HG02571 (cell line): ENCODE data around the gene MYO1E.
"Not testable (repeated sequence)": the region's sequence is repeated elsewhere in the genome, so short reads cannot be mapped to it uniquely, and the experiment has no call there.

ENCODE experiments used
- ATAC-seq: cut with Tn5 transposase; IDR thresholded peaks from one replicate; pipeline ENCODE4 v1.9.1; 2021; ENCODE audit warnings: mild to moderate bottlenecking, moderate library complexity; ENCODE audit not compliant: unreplicated experiment

The MYO1E gene

GRCh38 chr15:59174151-59174834, 198.4 kb downstream of the MYO1E start:
- ATAC-seq: no peak

GRCh38 chr15:59173194-59173593, 199.5 kb downstream of the MYO1E start:
- ATAC-seq: no peak

GRCh38 chr15:59172289-59172901, 200.3 kb downstream of the MYO1E start:
- ATAC-seq: no peak

- ATAC-seq: no peak
Observed at GRCh38 chr15:59171067-59171397, 201.6 kb downstream of the MYO1E start.

GRCh38 chr15:59170295-59171066, 202.2 kb downstream of the MYO1E start:
- no peak for ATAC-seq

- ATAC-seq: no peak
Observed at GRCh38 chr15:59169251-59169708, 203.4 kb downstream of the MYO1E start.

GRCh38 chr15:59168536-59168935, 204.1 kb downstream of the MYO1E start:
- no peak for ATAC-seq

- ATAC-seq: no peak
Observed at GRCh38 chr15:59166601-59167265, 205.9 kb downstream of the MYO1E start.

GRCh38 chr15:59166166-59166565, 206.5 kb downstream of the MYO1E start:
- ATAC-seq: no peak

GRCh38 chr15:59165726-59166125, 206.9 kb downstream of the MYO1E start:
- no peak for ATAC-seq

- ATAC-seq: not testable (repeated sequence)
Observed at GRCh38 chr15:59162080-59162479, 210.6 kb downstream of the MYO1E start.

GRCh38 chr15:59160880-59161593, 211.6 kb downstream of the MYO1E start:
- no peak for ATAC-seq

- ATAC-seq: no peak
Observed at GRCh38 chr15:59159210-59159609, 213.5 kb downstream of the MYO1E start.

- ATAC-seq: no peak
Observed at GRCh38 chr15:59158701-59159034, 214.0 kb downstream of the MYO1E start.

GRCh38 chr15:59157840-59158700, 214.6 kb downstream of the MYO1E start:
- no peak for ATAC-seq

- ATAC-seq: no peak
Observed at GRCh38 chr15:59157396-59157795, 215.3 kb downstream of the MYO1E start.

GRCh38 chr15:59155431-59155830, 217.2 kb downstream of the MYO1E start:
- ATAC-seq: no peak

- ATAC-seq: no peak
Observed at GRCh38 chr15:59154243-59154642, 218.4 kb downstream of the MYO1E start.

GRCh38 chr15:59153466-59153865, 219.2 kb downstream of the MYO1E start:
- no peak for ATAC-seq
